ENCODE data around the gene SLC13A2.

GRCh38 chr17:28447396-28447760 lies 26.1 kb upstream of the SLC13A2 start:
- TF ChIP-seq CTCF (IDR thresholded peaks at IDR 0.05) = no peak
- TF ChIP-seq EZH2 (IDR thresholded peaks at IDR 0.05) = no peak

Data from neural progenitor cell (in vitro differentiated cells).